RWPE2 (cell line): ENCODE data around the gene DRC3.
A peak's percentile ranks its signal among the peaks of the same experiment; 100 is the strongest.

Experiments
- ATAC-seq: fragments of 200-7000 bp; cut with Tn5 transposase; 3 replicates; pipeline ENCODE4 v1.9.1; 2021; ENCODE audit warnings: low read depth
- DNase-seq: peaks from one replicate; pipeline ENCODE4 v3.0.0-alpha.2; 2020; ENCODE audit warnings: low spot score
- H3K27ac ChIP-seq: fragments of 450-650 bp; 2 replicates; pipeline ENCODE4 v1.5.1; 2017; ENCODE audit warnings: mild to moderate bottlenecking; ENCODE audit not compliant: poor library complexity, severe bottlenecking
- H3K27me3 ChIP-seq: fragments of 250-450 bp; sonication (Bioruptor Pico); 2 replicates; pipeline ENCODE4 v1.5.1; 2021; ENCODE audit warnings: mild to moderate bottlenecking, moderate library complexity; ENCODE audit not compliant: insufficient read depth, poor library complexity, severe bottlenecking
- H3K36me3 ChIP-seq: fragments of 250-450 bp; sonication (Bioruptor Pico); 2 replicates; pipeline ENCODE4 v1.5.1; 2020; ENCODE audit warnings: low read depth, mild to moderate bottlenecking, moderate library complexity
- H3K4me1 ChIP-seq: fragments of 250-450 bp; sonication (Bioruptor Pico); 2 replicates; pipeline ENCODE4 v1.5.1; 2021; ENCODE audit warnings: mild to moderate bottlenecking, moderate library complexity; ENCODE audit not compliant: insufficient read depth, poor library complexity, severe bottlenecking
- H3K4me3 ChIP-seq: fragments of 250-450 bp; sonication (Bioruptor Pico); 2 replicates; pipeline ENCODE4 v1.5.1; 2021; ENCODE audit warnings: mild to moderate bottlenecking, moderate library complexity; ENCODE audit not compliant: severe bottlenecking
- H3K9me3 ChIP-seq: fragments of 250-450 bp; sonication (Bioruptor Pico); 2 replicates; pipeline ENCODE4 v1.5.1; 2021; ENCODE audit warnings: mild to moderate bottlenecking, moderate library complexity; ENCODE audit not compliant: severe bottlenecking
- CTCF ChIP-seq: fragments of 450-650 bp; IDR thresholded peaks from one replicate; pipeline ENCODE4 v1.5.1; 2017; ENCODE audit warnings: mild to moderate bottlenecking, moderate library complexity; ENCODE audit not compliant: poor library complexity, severe bottlenecking

DRC3 gene

GRCh38 chr17:17972126-17972951, at the start of gene DRC3, which contains the start of gene TOM1L2:
Gene DRC3 (plus strand): TSS chr17:17972862. CDS start chr17:17977599, 4,737 bp downstream.
Gene TOM1L2 (minus strand): TSS chr17:17972400. CDS start chr17:17972313, 87 bp downstream.
- DNase-seq (peak; percentile 100), ATAC-seq (peak; percentile 91)
- Histone ChIP-seq H3K9me3 (no peaks in the 10 kb centered on the region), H3K27me3 (no peaks in the 10 kb centered on the region), H3K27ac (peak within 1 kb of the TSS; percentile 49), H3K36me3 (no peaks in the 10 kb centered on the region), H3K4me1 (peaks cover 6% of the 10 kb centered on the region), H3K4me3 (peak within 1 kb of the TSS; percentile 87)
- no peak for TF ChIP-seq CTCF

GRCh38 chr17:17924131-17924856, 48.4 kb upstream of the DRC3 start:
- TF ChIP-seq CTCF, result no peak
- no peaks in the 10 kb centered on the region for H3K27me3 ChIP-seq
- H3K4me3 ChIP-seq, result no peak overlapping the region
- peaks cover 46% of the 10 kb centered on the region for H3K4me1 ChIP-seq
- H3K36me3 ChIP-seq, result no peaks in the 10 kb centered on the region
- ATAC-seq (no peak), DNase-seq (no peak)
- no peaks in the 10 kb centered on the region for H3K9me3 ChIP-seq
- H3K27ac ChIP-seq, result peak overlapping the region; percentile 98

GRCh38 chr17:17924857-17925250, 47.8 kb upstream of the DRC3 start:
- no peak for TF ChIP-seq CTCF
- no peaks in the 10 kb centered on the region for H3K27me3 ChIP-seq
- ATAC-seq, result no peak
- H3K4me1 ChIP-seq, result peaks cover 40% of the 10 kb centered on the region
- no peak overlapping the region for H3K4me3 ChIP-seq
- H3K9me3 ChIP-seq, result no peaks in the 10 kb centered on the region
- DNase-seq, result no peak
- no peaks in the 10 kb centered on the region for H3K36me3 ChIP-seq
- peak overlapping the region; percentile 98 for H3K27ac ChIP-seq

- Histone ChIP-seq H3K4me3 (no peak overlapping the region), H3K27ac (no peak overlapping the region)
Observed at GRCh38 chr17:17926036-17926435, 46.6 kb upstream of the DRC3 start.

More at GRCh38 chr17:17926036-17926435, 46.6 kb upstream of the DRC3 start:
- H3K27me3 ChIP-seq, result no peaks in the 10 kb centered on the region
- no peaks in the 10 kb centered on the region for H3K9me3 ChIP-seq
- DNase-seq (peak; percentile 4), ATAC-seq (no peak)
- no peaks in the 10 kb centered on the region for H3K36me3 ChIP-seq
- peaks cover 32% of the 10 kb centered on the region for H3K4me1 ChIP-seq
- TF ChIP-seq CTCF, result no peak
